ENCODE data around the gene MAMDC2. TPM values are rescaled to one million over a fixed set of nuclear protein-coding genes. Genes with fewer than 3 reads are reported as not detected.

MAMDC2 gene
- total RNA-seq, 6 experiments from 2014 or later = 0.22 to 1.6 (median 0.37) TPM; not detected in 1

DNA sequence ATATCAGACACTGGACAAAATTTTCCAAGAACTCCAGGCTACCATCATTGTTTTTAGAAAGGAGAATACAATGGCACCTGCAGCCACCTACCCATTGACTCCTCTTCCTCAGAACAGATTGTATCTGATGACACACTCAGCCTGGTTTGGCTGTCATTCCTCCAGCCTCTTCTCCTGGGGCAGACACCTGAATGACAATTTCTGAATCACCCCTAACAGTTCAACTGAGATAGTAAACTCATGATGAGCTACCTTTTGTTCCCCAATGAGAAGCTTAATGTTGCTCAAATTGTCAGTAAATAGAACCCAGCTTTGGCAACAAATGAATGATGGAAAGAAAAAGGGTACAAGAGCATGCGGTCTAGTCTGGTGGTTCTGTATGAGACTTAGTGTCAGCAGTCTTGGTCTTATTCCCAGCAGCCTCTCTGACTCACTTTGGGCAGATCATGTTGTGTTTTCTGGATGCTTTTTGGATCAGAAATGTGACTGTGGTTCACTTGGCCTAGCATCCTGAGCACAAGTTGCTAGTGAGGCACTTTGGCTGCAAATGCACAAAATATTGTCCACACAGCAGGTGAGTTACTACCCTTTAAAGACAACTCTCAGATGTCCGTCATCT, 78.3 kb downstream of the MAMDC2 start:
- no peaks in the 10 kb centered on the region for H3K9me3 ChIP-seq
- intact Hi-C loops (cut with DNase I) = no loop called here
- ATAC-seq = no peak
- no peaks in the 10 kb centered on the region for H3K27me3 ChIP-seq
- H3K4me3 ChIP-seq = no peak overlapping the region
- H3K4me1 ChIP-seq = no peaks in the 10 kb centered on the region
- WGBS (ENCODE audit: insufficient coverage, low coverage, low lambda C conversion rate, missing lambda C conversion rate) = 42% methylated on average over 2 of the region's 2 CpGs
- TF ChIP-seq POLR2A (IDR thresholded peaks at IDR 0.05) = no peak
- TF ChIP-seq, protein P1, sequence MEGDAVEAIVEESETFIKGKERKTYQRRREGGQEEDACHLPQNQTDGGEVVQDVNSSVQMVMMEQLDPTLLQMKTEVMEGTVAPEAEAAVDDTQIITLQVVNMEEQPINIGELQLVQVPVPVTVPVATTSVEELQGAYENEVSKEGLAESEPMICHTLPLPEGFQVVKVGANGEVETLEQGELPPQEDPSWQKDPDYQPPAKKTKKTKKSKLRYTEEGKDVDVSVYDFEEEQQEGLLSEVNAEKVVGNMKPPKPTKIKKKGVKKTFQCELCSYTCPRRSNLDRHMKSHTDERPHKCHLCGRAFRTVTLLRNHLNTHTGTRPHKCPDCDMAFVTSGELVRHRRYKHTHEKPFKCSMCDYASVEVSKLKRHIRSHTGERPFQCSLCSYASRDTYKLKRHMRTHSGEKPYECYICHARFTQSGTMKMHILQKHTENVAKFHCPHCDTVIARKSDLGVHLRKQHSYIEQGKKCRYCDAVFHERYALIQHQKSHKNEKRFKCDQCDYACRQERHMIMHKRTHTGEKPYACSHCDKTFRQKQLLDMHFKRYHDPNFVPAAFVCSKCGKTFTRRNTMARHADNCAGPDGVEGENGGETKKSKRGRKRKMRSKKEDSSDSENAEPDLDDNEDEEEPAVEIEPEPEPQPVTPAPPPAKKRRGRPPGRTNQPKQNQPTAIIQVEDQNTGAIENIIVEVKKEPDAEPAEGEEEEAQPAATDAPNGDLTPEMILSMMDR (IDR thresholded peaks at IDR 0.05) = no peak
- no peaks in the 10 kb centered on the region for H3K36me3 ChIP-seq
- no peak overlapping the region for H3K27ac ChIP-seq
- no peak for DNase-seq

DNA sequence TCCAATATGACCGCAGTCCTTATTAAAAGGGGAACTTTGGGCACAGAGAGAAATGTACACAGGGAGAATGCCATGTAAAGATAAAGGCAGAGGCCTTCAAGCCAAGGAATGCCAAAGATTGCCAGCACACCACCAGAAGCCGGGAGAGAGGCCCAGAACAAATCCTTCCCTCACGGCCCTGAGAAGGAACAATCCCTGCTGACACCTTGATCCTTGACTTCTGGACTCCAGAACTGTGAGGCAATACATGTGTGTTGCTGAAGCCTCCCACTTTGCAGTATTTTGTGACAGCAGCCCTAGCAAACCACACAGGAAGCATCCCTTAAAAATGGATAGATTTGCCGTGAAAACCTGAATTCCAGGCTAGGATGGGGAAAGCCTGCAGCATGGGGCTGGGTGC, 80.0 kb downstream of the MAMDC2 start:
- WGBS (ENCODE audit: insufficient coverage, low coverage, low lambda C conversion rate, missing lambda C conversion rate) = 92% methylated on average over 2 of the region's 4 CpGs
- intact Hi-C loops (cut with DNase I) = no loop called here

DNA sequence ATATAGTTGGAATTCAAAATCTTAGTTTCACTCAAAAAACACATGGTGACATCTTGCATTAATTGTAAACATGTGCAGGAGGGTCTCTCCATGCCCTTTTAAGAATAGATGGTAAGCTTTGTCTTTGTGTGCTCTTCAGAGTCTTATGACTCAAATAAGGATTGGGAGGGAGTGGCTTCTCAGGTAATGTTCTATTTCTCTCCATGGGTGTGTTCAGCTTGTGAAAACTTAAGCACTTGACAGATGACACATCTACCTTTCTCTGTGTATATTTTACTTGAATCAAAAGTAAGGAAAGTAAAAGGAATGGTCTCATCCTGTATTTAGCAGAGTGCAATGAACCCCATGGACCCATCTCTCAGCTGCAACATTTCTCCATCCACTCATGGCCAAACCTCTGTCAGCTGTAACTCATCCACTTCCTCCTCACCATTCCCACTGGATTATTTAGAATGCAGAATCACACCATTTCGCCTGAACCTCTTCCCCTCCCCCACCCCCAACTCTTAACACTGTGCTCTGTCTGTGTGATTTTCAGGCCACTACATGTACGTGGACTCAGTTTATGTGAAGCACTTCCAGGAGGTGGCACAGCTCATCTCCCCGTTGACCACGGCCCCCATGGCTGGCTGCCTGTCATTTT, 82.1 kb downstream of the MAMDC2 start:
- TF ChIP-seq POLR2A (IDR thresholded peaks at IDR 0.05) = no peak
- TF ChIP-seq, protein P1 (IDR thresholded peaks at IDR 0.05) = no peak
- H3K27ac ChIP-seq = no peak overlapping the region
- intact Hi-C loops (cut with DNase I) = no loop called here
- DNase-seq (no peak), ATAC-seq (no peak)
- H3K36me3 ChIP-seq = no peaks in the 10 kb centered on the region
- H3K27me3 ChIP-seq = no peaks in the 10 kb centered on the region
- H3K4me1 ChIP-seq = no peaks in the 10 kb centered on the region
- no peaks in the 10 kb centered on the region for H3K9me3 ChIP-seq
- H3K4me3 ChIP-seq = no peak overlapping the region
- WGBS (ENCODE audit: insufficient coverage, low coverage, low lambda C conversion rate, missing lambda C conversion rate) = 68% methylated on average over 4 of the region's 4 CpGs

More for the DNA sequence above, 80.0 kb downstream of the MAMDC2 start:
- Histone ChIP-seq H3K27ac (no peak overlapping the region), H3K27me3 (no peaks in the 10 kb centered on the region), H3K4me3 (no peak overlapping the region), H3K9me3 (no peaks in the 10 kb centered on the region), H3K36me3 (no peaks in the 10 kb centered on the region), H3K4me1 (no peaks in the 10 kb centered on the region)
- TF ChIP-seq, protein P1 (IDR thresholded peaks at IDR 0.05) = no peak
- no peak for TF ChIP-seq POLR2A (IDR thresholded peaks at IDR 0.05)
- ATAC-seq = no peak
- DNase-seq = no peak

DNA sequence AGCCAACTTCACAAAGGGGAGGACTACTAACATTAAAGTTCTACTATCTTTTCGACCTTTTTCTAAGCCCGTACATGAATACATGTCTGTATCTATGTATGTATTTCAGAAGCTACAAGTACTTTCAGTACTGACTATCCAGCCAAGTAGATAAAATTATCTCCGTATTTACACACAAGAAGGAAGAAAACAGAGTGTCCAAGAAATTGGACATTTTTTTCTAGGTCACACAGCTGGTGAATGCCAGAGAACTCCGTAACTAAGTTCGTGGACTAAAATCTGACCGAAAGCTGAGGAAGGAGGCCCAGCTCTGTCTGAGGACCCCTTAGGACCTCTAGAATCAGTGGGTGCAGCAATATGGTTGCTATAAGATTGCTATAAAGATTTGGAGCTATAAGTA, 83.4 kb downstream of the MAMDC2 start:
- Histone ChIP-seq H3K4me3 (no peak overlapping the region), H3K36me3 (no peaks in the 10 kb centered on the region), H3K27ac (no peak overlapping the region), H3K9me3 (no peaks in the 10 kb centered on the region), H3K4me1 (no peaks in the 10 kb centered on the region), H3K27me3 (no peaks in the 10 kb centered on the region)
- 79% methylated on average over 6 of the region's 6 CpGs for WGBS (ENCODE audit: insufficient coverage, low coverage, low lambda C conversion rate, missing lambda C conversion rate)
- DNase-seq (no peak), ATAC-seq (peak in 1 of 4 donors; percentile 20)
- TF ChIP-seq, protein P1 (IDR thresholded peaks at IDR 0.05) = no peak
- TF ChIP-seq POLR2A (IDR thresholded peaks at IDR 0.05) = no peak
- intact Hi-C loops (cut with DNase I) = no loop called here
